Measurements from ENCODE around the gene SLC25A19. TPM values are rescaled to one million over a fixed set of nuclear protein-coding genes. Genes with fewer than 3 reads are reported as not detected.

SLC25A19 gene
- total RNA-seq, 1 donor from 2014 or later: 16.4 TPM

Other genes with a start within 250 kb of the SLC25A19 start
- gene ATP5PD, start 242.5 kb downstream of the SLC25A19 start, total RNA-seq: 310 TPM
- 34.7 TPM for gene KCTD2, start 242.2 kb downstream of the SLC25A19 start, total RNA-seq
- 12.3 TPM for gene SLC16A5, start 201.5 kb downstream of the SLC25A19 start, total RNA-seq
- 7.9 TPM for gene ARMC7, start 179.5 kb downstream of the SLC25A19 start, total RNA-seq
- gene NT5C, start 157.7 kb downstream of the SLC25A19 start, total RNA-seq: 33.5 TPM
- gene JPT1, start 134.9 kb downstream of the SLC25A19 start, total RNA-seq: 28.6 TPM
- 265 TPM for gene SUMO2, start 106.5 kb downstream of the SLC25A19 start, total RNA-seq
- gene NUP85, start 83.8 kb downstream of the SLC25A19 start, total RNA-seq: 60.2 TPM
- 42.8 TPM for gene GGA3, start 27.8 kb downstream of the SLC25A19 start, total RNA-seq
- 45.7 TPM for gene MRPS7, start 27.6 kb downstream of the SLC25A19 start, total RNA-seq
- gene MIF4GD, start 18.2 kb downstream of the SLC25A19 start, total RNA-seq: 15.5 TPM
- 154 TPM for gene GRB2, start 116.2 kb upstream of the SLC25A19 start, total RNA-seq
- gene TMEM94, start 167.2 kb upstream of the SLC25A19 start, total RNA-seq: 61.0 TPM
- gene CASKIN2, start 226.1 kb upstream of the SLC25A19 start, total RNA-seq: 72.8 TPM
- 13.7 TPM for gene TSEN54, start 227.1 kb upstream of the SLC25A19 start, total RNA-seq
- gene LLGL2, start 236.3 kb upstream of the SLC25A19 start, total RNA-seq: 8.2 TPM